K562 (cell line): Measurements from ENCODE around the gene HTR3E. TPM values are rescaled to one million over a fixed set of nuclear protein-coding genes. Genes with fewer than 3 reads are reported as not detected.
A peak's percentile ranks its signal among the peaks of the same experiment; 100 is the strongest.

Experiments
- ATF3 ChIP-seq, 2 experiments: fragments of 450-650 bp in 1 of 2; sonication (generic) in 1 of 2; formaldehyde crosslinking in 1 of 2; IDR thresholded peaks in 1 of 2; conservative IDR thresholded peaks in 1 of 2; 2 replicates each; pipeline versions ENCODE4 v1.6.1 to v1.8.1; 2016 to 2023; ENCODE audit warnings: mild to moderate bottlenecking in 2 of 2, moderate library complexity in 2 of 2, inconsistent platforms in 1 of 2, missing genetic modification reagents in 1 of 2
- BRD4 ChIP-seq: fragments of 200-600 bp; sonication (generic); IDR thresholded peaks from 2 replicates; pipeline ENCODE4 v1.6.1; 2017; ENCODE audit warnings: inconsistent platforms
- CEBPG ChIP-seq, 3 experiments: fragments of 200-800 bp in 1 of 3; sonication (Bioruptor generic) in 1 of 3; sonication (generic) in 1 of 3; formaldehyde crosslinking in 1 of 3; IDR thresholded peaks in 2 of 3; conservative IDR thresholded peaks in 1 of 3; 2 replicates each; pipeline versions ENCODE4 v1.6.1 to v1.8.0; 2016 to 2022; ENCODE audit warnings: missing compliant biosample characterization in 2 of 3, missing genetic modification characterization in 2 of 3, mild to moderate bottlenecking in 1 of 3, missing genetic modification reagents in 1 of 3
- HLTF ChIP-seq: fragments of 450-650 bp; IDR thresholded peaks from 2 replicates; pipeline ENCODE4 v1.6.1; 2016
- IRF2 ChIP-seq: sonication (generic); formaldehyde crosslinking; IDR thresholded peaks from 2 replicates; pipeline ENCODE4 v1.8.1; 2022; ENCODE audit warnings: mild to moderate bottlenecking, missing genetic modification reagents
- JUN ChIP-seq, 2 experiments: sonication (generic) in 1 of 2; formaldehyde crosslinking in 1 of 2; IDR thresholded peaks; 2 replicates each; pipeline versions ENCODE4 v1.6.1 to v1.8.0; 2012 to 2022; ENCODE audit warnings: borderline replicate concordance in 2 of 2, mild to moderate bottlenecking in 2 of 2, improper control_type of control experiment in 1 of 2, low read depth in 1 of 2, low read length in 1 of 2, missing genetic modification reagents in 1 of 2
- MBD2 ChIP-seq: sonication (generic); IDR thresholded peaks from 2 replicates; pipeline ENCODE4 v1.6.1; 2016; ENCODE audit warnings: low read depth, borderline replicate concordance
- RBM17 ChIP-seq: fragments of 200-400 bp; formaldehyde crosslinking; IDR thresholded peaks from 2 replicates; pipeline ENCODE4 v1.6.1; 2017; ENCODE audit warnings: low read depth, mild to moderate bottlenecking, low read length, borderline replicate concordance
- STAG1 ChIP-seq: sonication (generic); formaldehyde crosslinking; IDR thresholded peaks from 2 replicates; pipeline ENCODE4 v1.5.0; 2020; ENCODE audit warnings: missing genetic modification reagents, borderline replicate concordance
- STAT5A ChIP-seq: IDR thresholded peaks from 2 replicates; pipeline ENCODE4 v1.6.1; 2012; ENCODE audit warnings: low read length, inconsistent platforms, borderline replicate concordance
- WHSC1 ChIP-seq: IDR thresholded peaks from one replicate; pipeline ENCODE4 v1.6.1; 2012; ENCODE audit warnings: low read length, control low read depth, inconsistent platforms
- ZHX1 ChIP-seq: fragments of 150-350 bp; conservative IDR thresholded peaks from 2 replicates; pipeline ENCODE4 v1.6.1; 2014; ENCODE audit warnings: low read length
- ZNF436 ChIP-seq: fragments of 250-450, 450-650 bp; sonication (Bioruptor Pico); formaldehyde crosslinking; IDR thresholded peaks from 2 replicates; pipeline ENCODE4 v1.7.0; 2020; ENCODE audit warnings: mild to moderate bottlenecking
- ZNF740 ChIP-seq, 3 experiments: fragments of 200-800 bp in 1 of 3; sonication (Bioruptor generic) in 1 of 3; sonication (generic) in 1 of 3; formaldehyde crosslinking in 1 of 3; IDR thresholded peaks; 2 replicates each; pipeline versions ENCODE4 v1.6.1 to v1.8.0; 2016 to 2022; ENCODE audit warnings: mild to moderate bottlenecking in 2 of 3, missing compliant biosample characterization in 2 of 3, missing genetic modification characterization in 2 of 3, missing genetic modification reagents in 1 of 3
- polyA plus RNA-seq, 8 experiments: library from polyadenylated mRNA; depleted of rRNA in 4 of 8; stranded (reverse) in 5 of 8; unstranded in 3 of 8; fragments of >200 nt; fragmentation: Nextera tagmentation in 2 of 8; fragmentation: Illumina TruSeq in 1 of 8; extraction: Ambion mirVana in 2 of 8; extraction: Trizol in 1 of 8; gene quantifications; 2 replicates each; pipeline versions ENCODE4 v1.2.1 to v1.2.3, GENCODE V29; 2011 to 2014; ENCODE audit warnings: inconsistent platforms in 1 of 8, missing spikeins in 1 of 8
- total RNA-seq, 7 experiments: library from RNA; depleted of rRNA in 6 of 7; stranded (reverse); fragments of >200 nt in 6 of 7; fragmentation: Illumina TruSeq in 2 of 7; extraction: Trizol in 2 of 7; gene quantifications; 2 replicates each; pipeline versions ENCODE4 v1.2.1 to v1.2.3, GENCODE V29; 2011 to 2021; ENCODE audit warnings: low replicate concordance in 1 of 7
- TF ChIP-seq, protein P1 (sequence below): fragments of 450-650 bp; formaldehyde crosslinking; IDR thresholded peaks from 2 replicates; pipeline ENCODE4 v1.4.0; 2022; ENCODE audit warnings: mild to moderate bottlenecking, moderate library complexity
- TF ChIP-seq, protein P2 (sequence below): fragments of 250-450 bp; sonication (Bioruptor Pico); IDR thresholded peaks from 2 replicates; pipeline ENCODE4 v1.4.0; 2020; ENCODE audit warnings: mild to moderate bottlenecking
- TF ChIP-seq, protein P3 (sequence below): sonication (generic); formaldehyde crosslinking; IDR thresholded peaks from 2 replicates; pipeline ENCODE4 v1.9.0; 2022; ENCODE audit warnings: mild to moderate bottlenecking, missing genetic modification reagents

The HTR3E gene
- total and polyA plus RNA-seq, 9 of the 15 experiments (the other 6 are each of a cell fraction or from before 2014, with no cell fraction given), result not detected

- peak; percentile 89; the same call in 1 of the 2 replicates for TF ChIP-seq ZHX1
- TF ChIP-seq, protein P1, sequence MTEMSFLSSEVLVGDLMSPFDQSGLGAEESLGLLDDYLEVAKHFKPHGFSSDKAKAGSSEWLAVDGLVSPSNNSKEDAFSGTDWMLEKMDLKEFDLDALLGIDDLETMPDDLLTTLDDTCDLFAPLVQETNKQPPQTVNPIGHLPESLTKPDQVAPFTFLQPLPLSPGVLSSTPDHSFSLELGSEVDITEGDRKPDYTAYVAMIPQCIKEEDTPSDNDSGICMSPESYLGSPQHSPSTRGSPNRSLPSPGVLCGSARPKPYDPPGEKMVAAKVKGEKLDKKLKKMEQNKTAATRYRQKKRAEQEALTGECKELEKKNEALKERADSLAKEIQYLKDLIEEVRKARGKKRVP (CRISPR knock-in tag), result 0 out of 2 replicates have a peak, but pooled peaks have one; percentile 11
- TF ChIP-seq IRF2 (CRISPR knock-in tag), result no peak
- TF ChIP-seq CEBPG (CRISPR knock-in tag; IDR thresholded peaks at IDR 0.05), result no peak; the same call in 1 of the 2 replicates
- no peak for TF ChIP-seq CEBPG (tag; conservative IDR thresholded peaks at IDR 0.05 in 1 of 2, IDR thresholded peaks at IDR 0.05 in 1 of 2)
- TF ChIP-seq BRD4, result no peak
- peak; percentile 11; the same call in 1 of the 2 replicates for TF ChIP-seq JUN (IDR thresholded peaks at IDR 0.05; ENCODE audit: borderline replicate concordance, low read depth, low read length)
- TF ChIP-seq JUN (CRISPR knock-in tag; IDR thresholded peaks at IDR 0.05; ENCODE audit: borderline replicate concordance), result no peak
- TF ChIP-seq ZNF740 (CRISPR knock-in tag; IDR thresholded peaks at IDR 0.05), result no peak
- no peak; a peak in 1 of 4 replicates for TF ChIP-seq ZNF740 (tag; IDR thresholded peaks at IDR 0.05)
- no peak for TF ChIP-seq RBM17
- TF ChIP-seq, protein P2, sequence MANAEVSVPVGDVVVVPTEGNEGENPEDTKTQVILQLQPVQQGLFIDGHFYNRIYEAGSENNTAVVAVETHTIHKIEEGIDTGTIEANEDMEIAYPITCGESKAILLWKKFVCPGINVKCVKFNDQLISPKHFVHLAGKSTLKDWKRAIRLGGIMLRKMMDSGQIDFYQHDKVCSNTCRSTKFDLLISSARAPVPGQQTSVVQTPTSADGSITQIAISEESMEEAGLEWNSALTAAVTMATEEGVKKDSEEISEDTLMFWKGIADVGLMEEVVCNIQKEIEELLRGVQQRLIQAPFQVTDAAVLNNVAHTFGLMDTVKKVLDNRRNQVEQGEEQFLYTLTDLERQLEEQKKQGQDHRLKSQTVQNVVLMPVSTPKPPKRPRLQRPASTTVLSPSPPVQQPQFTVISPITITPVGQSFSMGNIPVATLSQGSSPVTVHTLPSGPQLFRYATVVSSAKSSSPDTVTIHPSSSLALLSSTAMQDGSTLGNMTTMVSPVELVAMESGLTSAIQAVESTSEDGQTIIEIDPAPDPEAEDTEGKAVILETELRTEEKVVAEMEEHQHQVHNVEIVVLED (CRISPR knock-in tag), result peak; percentile 41; the same call in 1 of the 2 replicates
- no peak for TF ChIP-seq ZNF436 (CRISPR knock-in tag)
- TF ChIP-seq STAG1 (CRISPR knock-in tag), result no peak
- TF ChIP-seq, protein P3, sequence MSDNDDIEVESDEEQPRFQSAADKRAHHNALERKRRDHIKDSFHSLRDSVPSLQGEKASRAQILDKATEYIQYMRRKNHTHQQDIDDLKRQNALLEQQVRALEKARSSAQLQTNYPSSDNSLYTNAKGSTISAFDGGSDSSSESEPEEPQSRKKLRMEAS, result peak; percentile 76
- TF ChIP-seq HLTF, result peak; percentile 43; the same call in 1 of the 2 replicates
- no peak for TF ChIP-seq WHSC1
- TF ChIP-seq MBD2, result no peak
- TF ChIP-seq STAT5A, result no peak
- no peak for TF ChIP-seq ATF3 (IDR thresholded peaks at IDR 0.05)
- TF ChIP-seq ATF3 (CRISPR knock-in tag; conservative IDR thresholded peaks at IDR 0.05), result 0 out of 2 replicates have a peak, but pooled peaks have one; percentile 55
Observed at GRCh38 chr3:184135149-184135910, 38.5 kb downstream of the HTR3E start, which contains the start of gene EIF2B5 (continued).
